HG03521 (cell line): ENCODE results near the gene CABLES1.

Source experiments
- ATAC-seq: cut with Tn5 transposase; IDR thresholded peaks from one replicate; pipeline ENCODE4 v1.9.1; 2021; ENCODE audit warnings: mild to moderate bottlenecking, moderate library complexity; ENCODE audit not compliant: unreplicated experiment

The CABLES1 gene

DNA sequence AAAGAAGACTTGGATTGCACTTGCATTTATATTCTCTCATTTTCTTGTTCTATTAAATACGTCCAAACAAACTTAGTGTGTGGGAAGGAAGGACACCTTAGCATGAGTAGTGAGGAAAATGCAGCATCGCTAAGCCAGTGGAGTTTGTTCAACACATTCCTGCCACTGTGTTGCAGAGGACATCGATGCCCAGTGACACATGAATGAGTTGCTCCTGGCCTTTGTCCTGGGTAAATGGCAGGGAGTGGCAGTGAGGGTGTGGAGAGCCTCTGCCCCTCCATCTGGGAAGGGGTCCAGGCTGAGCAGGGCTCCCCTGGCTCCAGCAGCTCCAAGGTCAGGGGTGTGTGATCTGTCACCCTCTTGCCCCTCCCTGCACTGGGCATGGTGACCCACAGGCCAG lies 75.9 kb downstream of the CABLES1 start:
- ATAC-seq, result no peak

DNA sequence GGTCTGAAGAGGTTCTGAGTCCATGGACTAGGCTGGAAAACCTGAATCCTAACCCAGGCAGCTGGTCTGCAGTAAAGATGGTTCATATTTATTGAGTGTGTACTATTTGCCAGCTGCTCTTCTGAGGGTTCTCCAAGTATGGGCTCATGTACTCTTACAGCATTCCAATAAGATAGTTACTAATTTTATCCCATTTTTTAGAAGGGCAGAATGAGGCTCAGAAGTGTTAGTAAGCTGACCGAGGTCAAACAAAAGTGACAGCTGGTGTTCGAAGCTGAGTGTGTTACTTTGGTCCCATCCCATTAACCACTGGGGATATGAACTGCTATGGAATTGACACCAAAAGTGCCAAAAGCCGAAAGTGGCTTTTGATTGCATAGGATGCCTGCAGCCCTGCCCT lies 76.9 kb downstream of the CABLES1 start:
- no peak for ATAC-seq

- ATAC-seq, result no peak
Measured at GRCh38 chr18:23213200-23213599, 77.9 kb downstream of the CABLES1 start.

GRCh38 chr18:23217781-23218180 lies 82.5 kb downstream of the CABLES1 start:
- no peak for ATAC-seq

- no peak for ATAC-seq
Measured at GRCh38 chr18:23220355-23220754, 85.1 kb downstream of the CABLES1 start.

DNA sequence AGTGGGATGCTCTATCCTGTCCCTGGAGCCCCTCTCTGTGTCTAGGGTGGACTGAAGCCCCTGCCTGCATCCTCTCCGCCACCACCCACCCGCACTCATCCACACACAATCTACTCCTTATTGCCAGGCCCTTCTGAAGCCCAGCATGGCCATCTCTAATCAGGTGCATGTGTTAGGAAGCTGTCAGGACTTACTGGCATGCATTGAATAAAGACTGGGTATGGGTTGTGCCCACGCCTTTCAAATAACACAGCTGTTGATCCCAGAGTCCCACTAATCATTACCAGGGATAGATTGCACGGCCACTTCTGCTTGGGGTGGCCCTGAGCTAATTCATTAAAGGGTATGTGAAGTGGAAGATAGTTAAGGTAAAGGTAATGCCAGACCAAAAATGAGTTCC lies 88.4 kb downstream of the CABLES1 start:
- ATAC-seq, result no peak

DNA sequence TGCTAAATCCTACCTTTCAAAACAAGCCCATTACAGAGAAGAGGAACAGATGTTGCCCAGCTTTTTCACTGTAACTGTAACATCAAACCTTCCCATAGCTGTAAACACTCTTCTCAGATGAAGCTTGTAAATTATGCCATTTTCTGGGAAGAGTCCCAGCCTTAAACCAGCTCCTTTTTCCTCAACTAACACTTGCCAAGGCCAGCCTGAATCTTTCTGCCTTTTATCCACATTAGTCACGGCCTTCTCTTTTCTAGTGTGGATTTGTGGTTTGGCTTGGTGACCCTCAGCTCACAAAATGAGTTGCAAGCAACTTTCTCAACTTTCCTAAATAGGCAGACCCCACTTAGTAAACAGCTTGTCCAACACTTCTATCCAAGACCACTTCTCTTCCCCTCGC lies 90.2 kb downstream of the CABLES1 start:
- no peak for ATAC-seq

DNA sequence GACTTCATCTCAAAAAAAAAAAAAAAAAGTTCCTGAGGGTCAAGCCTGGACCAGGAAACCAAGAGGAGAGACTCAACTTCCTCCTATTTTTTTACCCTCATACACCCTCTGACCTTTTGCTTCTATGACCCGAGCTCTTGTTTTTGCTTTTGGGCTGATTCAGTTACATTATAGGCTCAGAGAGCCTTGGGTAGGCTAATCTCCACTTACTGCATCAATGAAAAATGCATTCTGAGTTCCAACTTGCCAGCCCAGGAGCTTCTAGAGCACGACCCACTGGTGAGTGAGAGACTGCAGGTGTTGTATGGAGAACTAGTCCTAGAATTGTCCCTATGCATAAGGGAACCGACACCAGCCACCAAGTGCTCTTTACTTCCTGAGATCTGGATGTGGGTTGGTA lies 91.1 kb downstream of the CABLES1 start:
- ATAC-seq, result no peak

DNA sequence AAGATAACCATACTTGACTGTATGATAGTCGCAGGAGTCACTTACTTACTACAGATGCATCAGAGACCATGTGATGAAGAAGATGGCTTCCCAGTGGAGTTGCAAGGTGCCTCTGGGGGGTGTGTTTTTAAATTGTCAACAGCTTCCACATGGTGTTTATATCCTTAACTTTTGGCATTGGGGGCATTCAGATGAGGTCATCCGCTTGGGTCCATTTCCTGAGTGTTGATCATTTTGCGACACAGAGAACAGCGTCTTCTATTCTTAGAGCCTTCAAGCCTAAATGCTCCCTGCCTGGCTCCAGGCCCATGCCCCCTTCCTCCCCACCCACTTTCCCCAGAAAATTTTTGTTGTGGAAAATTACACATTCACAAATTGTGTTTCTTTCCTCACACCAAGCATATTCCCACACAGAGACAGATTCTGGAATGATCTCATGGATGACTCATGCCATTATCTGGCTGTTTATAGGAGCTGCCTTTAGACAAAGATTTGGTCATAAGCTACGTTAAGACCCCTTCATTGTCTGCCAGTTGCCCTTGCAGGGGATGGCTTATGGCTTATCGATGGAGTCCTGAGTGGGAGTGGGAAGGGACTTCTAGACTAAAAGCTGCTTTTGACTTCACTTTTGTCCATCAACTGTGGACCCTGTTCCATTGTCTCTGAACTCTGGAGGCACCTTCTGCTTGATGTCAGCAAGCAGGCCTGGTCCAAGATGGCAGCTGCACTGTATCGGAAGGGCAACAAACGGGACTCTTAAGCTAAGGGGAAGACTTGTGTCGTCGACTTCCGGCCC lies 91.8 kb downstream of the CABLES1 start:
- no peak for ATAC-seq

- no peak for ATAC-seq
Measured at GRCh38 chr18:23227726-23228070, 92.4 kb downstream of the CABLES1 start.

DNA sequence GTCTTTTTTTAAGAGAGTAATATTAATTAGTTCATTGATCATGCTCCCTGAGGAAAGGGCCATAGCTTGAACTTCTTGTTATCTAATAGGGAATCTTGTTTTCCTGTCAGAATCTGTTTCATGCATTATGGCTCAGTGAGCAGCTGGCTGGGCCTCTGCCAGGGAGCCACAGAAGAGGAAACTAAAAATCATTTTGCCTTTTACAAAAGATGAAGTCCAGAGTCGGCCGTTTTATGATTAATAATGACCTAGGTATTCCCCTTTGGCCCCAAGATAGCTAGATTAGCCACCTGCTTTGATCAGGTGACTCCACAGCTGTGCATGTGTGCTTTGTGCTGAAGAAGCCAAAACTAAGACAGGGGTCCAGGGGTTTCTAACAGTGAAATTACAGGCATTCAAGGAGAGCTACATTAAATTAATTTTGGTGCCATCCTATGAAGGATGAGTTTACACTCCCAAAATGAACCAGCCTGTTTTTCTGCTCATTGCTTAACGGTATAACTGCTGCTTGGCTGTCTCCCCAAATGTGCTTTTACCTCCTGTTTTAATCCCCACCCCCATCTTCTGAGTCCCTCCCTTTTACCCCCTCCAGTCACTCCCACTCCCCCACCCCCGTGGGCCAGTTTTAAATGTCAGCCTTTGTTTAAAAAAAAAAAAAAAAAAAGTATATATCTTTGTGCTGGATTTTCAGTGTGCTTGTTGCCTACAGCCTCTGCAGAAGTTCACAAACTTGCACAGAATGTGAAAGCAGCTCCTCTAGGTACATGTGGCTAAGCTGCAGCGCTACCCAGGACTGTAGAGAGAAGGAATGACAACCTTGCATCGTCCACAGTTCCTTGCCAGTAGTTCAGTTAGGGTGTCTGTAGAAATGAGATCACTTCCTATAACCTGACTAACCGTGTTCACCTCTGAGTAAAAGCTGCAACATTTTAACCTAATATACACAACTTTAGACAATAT lies 93.1 kb downstream of the CABLES1 start:
- peak; percentile 24 for ATAC-seq

- ATAC-seq, result no peak
Measured at GRCh38 chr18:23229472-23229871, 94.2 kb downstream of the CABLES1 start.

- no peak for ATAC-seq
Measured at GRCh38 chr18:23230686-23231085, 95.4 kb downstream of the CABLES1 start.

GRCh38 chr18:23231340-23232021 lies 96.2 kb downstream of the CABLES1 start:
- peak; percentile 84 for ATAC-seq

DNA sequence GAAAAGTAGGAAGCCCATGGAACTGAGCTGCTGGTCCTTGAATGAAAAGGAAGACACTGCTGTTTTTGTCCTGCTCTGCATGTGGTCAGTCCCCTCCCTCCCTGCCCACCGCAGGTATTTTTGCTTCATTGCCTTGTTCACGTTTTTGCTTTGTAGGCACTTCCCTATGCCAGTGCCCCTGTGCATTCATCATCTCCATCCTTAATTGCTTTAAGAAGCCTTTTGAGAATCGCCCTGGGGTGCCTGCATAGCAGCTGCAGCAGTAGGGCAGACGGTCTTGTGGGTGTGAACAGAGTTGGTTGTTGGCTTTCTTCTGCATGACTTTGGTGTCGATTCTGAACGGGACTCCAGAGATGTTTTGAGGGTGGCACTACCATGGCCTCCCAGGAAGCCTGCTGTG lies 97.0 kb downstream of the CABLES1 start:
- ATAC-seq, result no peak

DNA sequence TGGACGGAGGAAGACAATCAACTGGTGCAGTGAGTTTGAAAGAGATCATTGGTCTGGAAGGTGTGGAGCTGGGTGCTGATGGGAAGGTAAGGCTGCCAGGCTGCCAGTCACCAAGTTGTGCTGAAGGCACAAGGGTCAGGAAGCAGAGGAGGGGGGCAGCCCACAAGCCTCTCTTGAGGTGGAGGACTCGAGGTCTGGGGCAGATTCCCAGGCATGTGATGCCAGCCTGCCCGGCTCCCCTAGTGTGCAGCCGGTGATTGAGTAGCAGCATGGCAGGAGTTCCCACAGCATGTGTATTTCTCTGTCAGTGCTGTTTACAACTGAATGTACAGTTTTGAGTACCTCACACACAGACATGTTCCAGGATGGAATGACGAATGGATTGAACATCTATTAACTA lies 99.3 kb downstream of the CABLES1 start:
- no peak for ATAC-seq

GRCh38 chr18:23235336-23235735 lies 100.1 kb downstream of the CABLES1 start:
- ATAC-seq, result no peak

DNA sequence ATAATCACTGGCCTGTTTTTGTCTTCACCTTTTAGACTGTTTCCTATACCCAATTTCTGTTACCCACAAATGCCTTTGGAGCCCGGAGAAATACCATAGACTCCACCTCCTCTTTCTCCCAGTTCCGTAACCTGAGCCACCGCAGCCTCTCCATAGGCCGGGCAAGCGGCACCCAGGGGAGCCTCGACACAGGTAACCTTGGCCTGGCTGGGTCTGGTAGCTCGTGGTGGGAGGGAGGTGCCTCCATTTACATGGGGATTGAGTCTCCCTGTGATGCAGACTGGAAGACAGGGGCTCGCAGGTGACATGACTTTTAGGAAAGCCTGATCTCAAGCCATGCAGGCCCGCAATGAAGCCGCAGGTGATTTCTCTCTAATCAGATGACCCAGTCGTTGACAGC lies 100.6 kb downstream of the CABLES1 start:
- no peak for ATAC-seq

DNA sequence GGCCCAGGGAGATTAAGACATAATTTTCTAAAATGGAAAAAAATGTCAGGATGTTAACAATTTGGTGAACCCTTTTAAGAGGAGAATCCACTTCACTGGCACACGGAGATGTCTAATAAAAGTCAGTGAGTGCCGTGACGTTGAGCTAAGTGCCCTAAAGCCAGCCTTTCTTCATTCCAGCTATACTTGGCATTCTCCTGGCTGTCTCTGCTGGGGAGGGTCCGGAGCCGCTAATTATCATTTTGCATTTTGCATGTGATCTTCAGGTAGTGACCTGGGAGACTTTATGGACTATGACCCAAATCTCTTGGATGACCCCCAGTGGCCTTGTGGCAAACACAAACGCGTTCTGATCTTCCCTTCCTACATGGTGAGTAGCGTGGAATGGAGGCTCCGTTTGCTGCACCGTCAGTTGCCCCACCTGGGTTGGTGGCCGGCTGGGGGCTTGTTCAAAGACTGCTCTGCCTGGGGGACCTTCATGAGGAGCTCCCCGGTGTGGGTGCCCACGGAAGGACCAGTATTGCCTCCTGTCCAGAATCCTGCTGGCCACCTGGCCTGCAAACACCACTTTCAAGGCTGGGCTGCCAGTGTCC lies 101.7 kb downstream of the CABLES1 start:
- no peak for ATAC-seq

GRCh38 chr18:23237524-23238151 lies 102.4 kb downstream of the CABLES1 start:
- ATAC-seq, result peak; percentile 55

GRCh38 chr18:23238152-23238531 lies 102.9 kb downstream of the CABLES1 start:
- no peak for ATAC-seq
